Common myeloid progenitor, CD34-positive (primary cell): ENCODE results near the gene PHKG1.
"Not testable (repeated sequence)": the region's sequence is repeated elsewhere in the genome, so short reads cannot be mapped to it uniquely, and the experiment has no call there.

Source experiments
- CTCF ChIA-PET: fragments of 350-600 bp; sonication (Branson Sonifier 250); formaldehyde crosslinking; loops from one replicate; lab custom pipeline; 2021; ENCODE audit warnings: antibody characterized with exemption; lab: Charles Lee
- POLR2A ChIA-PET: fragments of 350-600 bp; sonication (Branson Sonifier 250); formaldehyde crosslinking; loops from one replicate; lab custom pipeline; 2021; ENCODE audit warnings: antibody characterized with exemption; lab: Charles Lee
- DNase-seq, 3 donors: peaks; one replicate each; pipeline versions ENCODE4 v3.0.0 to v3.0.0-alpha.2; 2013
- H3K27ac ChIP-seq, 2 experiments: 1 replicate in 1 of 2; 2 replicates in 1 of 2; pipeline ENCODE4 v1.7.0; 2013; ENCODE audit warnings: inconsistent platforms in 2 of 2, low read length in 2 of 2, mild to moderate bottlenecking in 2 of 2, low read depth in 1 of 2, moderate library complexity in 1 of 2; ENCODE audit not compliant: severe bottlenecking in 2 of 2, insufficient read depth in 1 of 2, poor library complexity in 1 of 2
- H3K27me3 ChIP-seq, 5 experiments: replicated peaks in 2 of 5; 1 replicate in 3 of 5; 2 replicates in 2 of 5; pipeline versions ENCODE4 v1.6.1 to v1.7.0; 2013; ENCODE audit warnings: low read length in 4 of 5, mild to moderate bottlenecking in 2 of 5, moderate library complexity in 2 of 5, inconsistent platforms in 1 of 5; ENCODE audit not compliant: insufficient read depth in 5 of 5, control insufficient read depth in 4 of 5
- H3K36me3 ChIP-seq, 4 experiments: 1 replicate in 2 of 4; 2 replicates in 2 of 4; pipeline versions ENCODE4 v1.6.1 to v1.7.0; 2013; ENCODE audit warnings: low read length in 3 of 4, control low read depth in 1 of 4, mild to moderate bottlenecking in 1 of 4; ENCODE audit not compliant: control insufficient read depth in 4 of 4, insufficient read depth in 4 of 4
- H3K4me1 ChIP-seq, 4 experiments: 1 replicate in 3 of 4; 2 replicates in 1 of 4; pipeline versions ENCODE4 v1.6.1 to v1.7.1; 2013; ENCODE audit warnings: low read length in 3 of 4, mild to moderate bottlenecking in 3 of 4, control low read depth in 1 of 4, inconsistent platforms in 1 of 4, moderate library complexity in 1 of 4; ENCODE audit not compliant: control insufficient read depth in 4 of 4, insufficient read depth in 4 of 4; ENCODE audit errors: control extremely low read depth in 1 of 4
- H3K4me3 ChIP-seq, 7 experiments: 1 replicate in 4 of 7; 2 replicates in 3 of 7; pipeline versions ENCODE4 v1.5.1 to v1.7.0; 2013; ENCODE audit warnings: mild to moderate bottlenecking in 7 of 7, low read length in 6 of 7, moderate library complexity in 6 of 7, inconsistent platforms in 2 of 7, low read depth in 2 of 7, control low read depth in 1 of 7; ENCODE audit not compliant: insufficient read depth in 4 of 7, control insufficient read depth in 1 of 7; ENCODE audit errors: extremely low read depth in 1 of 7
- H3K9me3 ChIP-seq, 5 experiments: 1 replicate in 4 of 5; 2 replicates in 1 of 5; pipeline versions ENCODE4 v1.6.1 to v1.7.1; 2013; ENCODE audit warnings: low read length in 4 of 5, mild to moderate bottlenecking in 2 of 5, inconsistent platforms in 1 of 5, low read depth in 1 of 5, moderate library complexity in 1 of 5; ENCODE audit not compliant: control insufficient read depth in 4 of 5, insufficient read depth in 2 of 5; ENCODE audit errors: control extremely low read depth in 1 of 5
- WGBS: methylation state at CpG from one replicate; pipeline ENCODE4 v1.1.5; 2013; ENCODE audit not compliant: insufficient coverage; 5-methylcytosine and 5-hydroxymethylcytosine counted together

The PHKG1 gene

GRCh38 chr7:56115852-56116538, 23.2 kb upstream of the PHKG1 start, which contains the start of gene NUPR2:
Gene NUPR2 (minus strand): TSS chr7:56116417. CDS start chr7:56116314, 103 bp downstream.
- Histone ChIP-seq H3K4me3 (peak within 1 kb of the TSS in 6 of 7 experiments; percentile 19 to 68 (median 34)), H3K4me1 (peaks cover 0 to 3% (median 0%) of the 10 kb centered on the region in 4 experiments), H3K27ac (no peak within 1 kb of the TSS), H3K27me3 (peaks cover 0 to 21% (median 7%) of the 10 kb centered on the region in 5 experiments), H3K36me3 (no peaks in the 10 kb centered on the region), H3K9me3 (peaks cover 0 to 12% (median 2%) of the 10 kb centered on the region in 5 experiments)
- ChIA-PET POLR2A (no interaction called here), CTCF (no interaction called here)
- no peak for DNase-seq
- WGBS: 7% methylated on average over 62 of the region's 65 CpGs

GRCh38 chr7:56112244-56112643, 19.5 kb upstream of the PHKG1 start:
- H3K4me3 ChIP-seq, CTCF ChIA-PET, H3K4me1 ChIP-seq, DNase-seq, H3K36me3 ChIP-seq, H3K27ac ChIP-seq, POLR2A ChIA-PET: not testable (repeated sequence)
- Histone ChIP-seq H3K9me3 (peaks cover 0 to 14% (median 5%) of the 10 kb centered on the region in 5 experiments), H3K27me3 (peaks cover 0 to 21% (median 2%) of the 10 kb centered on the region in 5 experiments)
- WGBS: 100% methylated on average over 2 of the region's 3 CpGs

- H3K27me3 ChIP-seq: peaks cover 0 to 8% (median 0%) of the 10 kb centered on the region in 5 experiments
- no peaks in the 10 kb centered on the region for H3K36me3 ChIP-seq
- WGBS: no CpG with 5 or more reads among the region's 1 CpG
- peaks cover 4 to 16% (median 9%) of the 10 kb centered on the region in 4 experiments for H3K4me1 ChIP-seq
- no peak overlapping the region for H3K4me3 ChIP-seq
- CTCF ChIA-PET: no interaction called here
- peaks cover 0 to 9% (median 2%) of the 10 kb centered on the region in 5 experiments for H3K9me3 ChIP-seq
- no peak overlapping the region for H3K27ac ChIP-seq
- no peak for DNase-seq
- POLR2A ChIA-PET: interaction anchor here (0.6 kb wide), 1 partner anchor 434 kb away, joined by 4 read pairs; no protein-coding TSS in a partner anchor
These were observed 17.9 kb upstream of the PHKG1 start for GRCh38 chr7:56110611-56111010.

- CTCF ChIA-PET: no interaction called here
- H3K9me3 ChIP-seq: peaks cover 0 to 9% (median 2%) of the 10 kb centered on the region in 5 experiments
- POLR2A ChIA-PET: no interaction called here
- WGBS: no CpG with 5 or more reads among the region's 1 CpG
- peaks cover 10 to 23% (median 18%) of the 10 kb centered on the region in 4 experiments for H3K4me1 ChIP-seq
- DNase-seq: no peak
- H3K4me3 ChIP-seq: peak overlapping the region in 1 of 7 experiments; percentile 10
- H3K36me3 ChIP-seq: peaks cover 3 to 14% (median 10%) of the 10 kb centered on the region in 4 experiments
- no peaks in the 10 kb centered on the region for H3K27me3 ChIP-seq
- H3K27ac ChIP-seq: peak overlapping the region in 1 of 2 experiments; percentile 94
These were observed 15.2 kb upstream of the PHKG1 start for GRCh38 chr7:56107954-56108258.

- no peaks in the 10 kb centered on the region for H3K27me3 ChIP-seq
- peak within 1 kb of the TSS; percentile 74 to 98 (median 92) for H3K4me3 ChIP-seq
- ChIA-PET POLR2A (no interaction called here), CTCF (interaction anchor here (1.0 to 1.9 kb wide), 2 partner anchors 32 to 41 kb away, joined by 3 to 10 read pairs; no protein-coding TSS in a partner anchor)
- H3K36me3 ChIP-seq: peaks cover 5 to 27% (median 23%) of the 10 kb centered on the region in 4 experiments
- H3K9me3 ChIP-seq: peaks cover 0 to 9% (median 2%) of the 10 kb centered on the region in 5 experiments
- H3K4me1 ChIP-seq: peaks cover 10 to 23% (median 18%) of the 10 kb centered on the region in 4 experiments
- peak within 1 kb of the TSS; percentile 80 to 94 for H3K27ac ChIP-seq
- WGBS: under 1% methylated on average over 47 of the region's 57 CpGs
- DNase-seq: peak; percentile 99 to 100 (median 99)
These were observed 13.6 kb upstream of the PHKG1 start, which contains the start of gene CHCHD2 for GRCh38 chr7:56106108-56107073. Gene CHCHD2 (minus strand): TSS chr7:56106476. CDS start chr7:56106413, 63 bp downstream.

- Histone ChIP-seq H3K4me1 (peaks cover 10 to 23% (median 18%) of the 10 kb centered on the region in 4 experiments), H3K36me3 (peaks cover 11 to 36% (median 32%) of the 10 kb centered on the region in 4 experiments), H3K9me3 (peaks cover 0 to 9% (median 2%) of the 10 kb centered on the region in 5 experiments), H3K4me3 (peak overlapping the region in 6 of 7 experiments; percentile 81 to 98 (median 92)), H3K27ac (peak overlapping the region; percentile 80 to 94), H3K27me3 (no peaks in the 10 kb centered on the region)
- peak; percentile 35 to 74 (median 68) for DNase-seq
- CTCF ChIA-PET: interaction anchor here (1.0 to 1.9 kb wide), 2 partner anchors 31 to 40 kb away, joined by 3 to 10 read pairs; no protein-coding TSS in a partner anchor
- POLR2A ChIA-PET: no interaction called here
- WGBS: 25% methylated on average over 4 of the region's 6 CpGs
These were observed 12.8 kb upstream of the PHKG1 start for GRCh38 chr7:56105508-56105907.
